Astrocyte of the spinal cord (primary cell): ENCODE results near the gene VWA8.

Source experiments
- DNase-seq: peaks from one replicate; pipeline ENCODE4 v3.0.0; 2011; ENCODE audit warnings: low read depth, low spot score
- H3K4me3 ChIP-seq: 2 replicates; pipeline ENCODE4 v1.5.1; 2011; ENCODE audit warnings: low read depth, mild to moderate bottlenecking, low read length, moderate library complexity
- in situ Hi-C: cut with HindIII; loops from 2 replicates; pipeline ENCODE4 v1.10.0; 2017; ENCODE audit warnings: low sequenced_read_pairs
- TF ChIP-seq, protein P1 (sequence below): IDR thresholded peaks from 2 replicates; pipeline ENCODE4 v1.5.1; 2012; ENCODE audit warnings: low read depth, mild to moderate bottlenecking, low read length, inconsistent platforms

Gene VWA8

DNA sequence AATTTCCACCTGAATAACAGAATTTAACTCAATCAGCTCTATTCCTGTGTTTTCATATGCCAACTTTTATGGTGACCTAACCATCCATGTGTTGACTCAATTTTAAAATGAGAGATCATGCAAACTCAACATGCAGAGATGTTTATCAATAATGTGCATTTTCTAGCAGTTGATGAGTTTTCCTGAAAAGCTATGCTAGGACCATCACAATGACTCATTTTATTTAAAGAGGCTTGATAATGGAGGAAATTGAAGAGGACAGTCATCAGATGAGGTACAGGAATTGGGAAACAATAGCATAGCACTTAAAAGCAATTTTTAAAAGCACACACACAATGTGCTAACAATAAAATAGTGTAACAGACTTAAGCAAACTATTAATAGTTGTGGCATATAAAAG lies 127.1 kb downstream of the VWA8 start:
- in situ Hi-C loops = no loop called here
- H3K4me3 ChIP-seq = no peak overlapping the region
- no peak for DNase-seq
- TF ChIP-seq, protein P1, sequence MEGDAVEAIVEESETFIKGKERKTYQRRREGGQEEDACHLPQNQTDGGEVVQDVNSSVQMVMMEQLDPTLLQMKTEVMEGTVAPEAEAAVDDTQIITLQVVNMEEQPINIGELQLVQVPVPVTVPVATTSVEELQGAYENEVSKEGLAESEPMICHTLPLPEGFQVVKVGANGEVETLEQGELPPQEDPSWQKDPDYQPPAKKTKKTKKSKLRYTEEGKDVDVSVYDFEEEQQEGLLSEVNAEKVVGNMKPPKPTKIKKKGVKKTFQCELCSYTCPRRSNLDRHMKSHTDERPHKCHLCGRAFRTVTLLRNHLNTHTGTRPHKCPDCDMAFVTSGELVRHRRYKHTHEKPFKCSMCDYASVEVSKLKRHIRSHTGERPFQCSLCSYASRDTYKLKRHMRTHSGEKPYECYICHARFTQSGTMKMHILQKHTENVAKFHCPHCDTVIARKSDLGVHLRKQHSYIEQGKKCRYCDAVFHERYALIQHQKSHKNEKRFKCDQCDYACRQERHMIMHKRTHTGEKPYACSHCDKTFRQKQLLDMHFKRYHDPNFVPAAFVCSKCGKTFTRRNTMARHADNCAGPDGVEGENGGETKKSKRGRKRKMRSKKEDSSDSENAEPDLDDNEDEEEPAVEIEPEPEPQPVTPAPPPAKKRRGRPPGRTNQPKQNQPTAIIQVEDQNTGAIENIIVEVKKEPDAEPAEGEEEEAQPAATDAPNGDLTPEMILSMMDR = no peak

DNA sequence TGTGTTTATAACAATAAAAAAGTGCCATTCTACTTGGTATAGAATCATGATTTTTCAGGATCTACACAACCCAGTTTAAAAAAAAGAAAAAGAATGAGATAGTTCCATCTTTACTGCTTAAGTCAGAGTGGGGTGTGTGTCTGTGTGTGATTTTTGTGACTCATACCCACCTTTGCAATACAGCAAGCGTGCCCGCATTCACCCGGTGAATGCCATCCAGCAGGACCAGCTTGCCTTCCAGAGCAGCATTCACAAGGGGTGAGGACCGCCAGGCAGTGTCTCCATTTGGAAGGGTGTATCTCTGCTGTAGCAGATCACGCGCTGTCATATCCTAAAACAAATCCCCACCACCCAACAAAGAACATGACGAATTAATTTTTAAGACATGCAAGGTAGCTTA lies 127.7 kb downstream of the VWA8 start:
- in situ Hi-C loops = no loop called here
- TF ChIP-seq, protein P1 = no peak
- DNase-seq = no peak
- no peak overlapping the region for H3K4me3 ChIP-seq

DNA sequence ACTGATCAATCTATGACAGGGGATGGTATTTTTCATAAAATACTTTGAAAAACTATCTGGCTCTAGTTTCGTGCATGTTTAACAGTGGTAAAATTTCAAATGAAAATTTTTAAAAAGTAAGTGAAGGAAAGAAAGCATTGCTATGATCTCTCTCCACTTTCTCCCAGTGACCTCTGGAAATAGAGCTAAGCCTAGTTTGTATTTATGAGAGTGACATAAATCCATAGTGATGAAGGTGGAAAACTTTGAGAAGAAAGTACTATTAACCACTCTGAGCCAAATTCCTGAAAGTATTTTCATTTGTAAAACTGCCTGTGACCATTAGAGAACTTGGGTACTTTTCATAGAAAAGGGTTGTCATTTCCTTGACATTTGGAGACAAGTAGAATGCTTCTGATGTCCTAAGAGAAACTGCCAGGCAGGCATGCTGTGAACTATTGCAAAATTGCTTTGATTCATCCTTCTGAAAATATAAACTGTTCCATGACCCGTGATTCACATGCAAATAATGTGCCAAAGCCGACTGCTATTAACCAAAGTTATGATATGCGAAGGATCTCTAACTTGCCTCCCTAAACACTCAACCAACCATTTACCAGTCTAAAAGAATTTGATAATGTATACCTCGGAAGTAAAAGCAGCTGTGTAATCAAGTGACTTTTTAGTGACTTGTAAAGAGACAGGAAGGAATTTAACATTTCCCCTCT lies 133.2 kb downstream of the VWA8 start:
- DNase-seq = peak; percentile 96
- in situ Hi-C loops = no loop called here
- TF ChIP-seq, protein P1 = no peak
- H3K4me3 ChIP-seq = no peak overlapping the region

DNA sequence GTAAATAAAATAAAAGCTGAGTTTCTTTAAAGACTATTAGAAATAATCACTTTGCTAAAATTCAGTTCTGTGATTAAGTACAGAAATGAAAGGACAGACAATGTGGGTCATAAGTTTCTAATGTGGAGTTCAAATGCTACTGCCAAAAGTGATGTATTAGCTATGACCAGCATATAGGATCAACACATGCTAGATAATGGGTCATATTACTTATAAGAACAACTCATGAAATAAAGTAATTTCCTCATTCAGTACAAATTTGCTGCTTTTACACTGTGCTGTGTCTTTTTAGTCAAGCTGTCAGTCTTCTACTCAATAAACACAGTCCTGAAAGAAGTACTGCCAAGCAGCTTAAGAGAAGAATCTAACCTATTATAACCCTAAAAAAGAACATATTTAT lies 135.2 kb downstream of the VWA8 start:
- TF ChIP-seq, protein P1 = no peak
- in situ Hi-C loops = no loop called here
- peak; percentile 36 for DNase-seq
- no peak overlapping the region for H3K4me3 ChIP-seq

DNA sequence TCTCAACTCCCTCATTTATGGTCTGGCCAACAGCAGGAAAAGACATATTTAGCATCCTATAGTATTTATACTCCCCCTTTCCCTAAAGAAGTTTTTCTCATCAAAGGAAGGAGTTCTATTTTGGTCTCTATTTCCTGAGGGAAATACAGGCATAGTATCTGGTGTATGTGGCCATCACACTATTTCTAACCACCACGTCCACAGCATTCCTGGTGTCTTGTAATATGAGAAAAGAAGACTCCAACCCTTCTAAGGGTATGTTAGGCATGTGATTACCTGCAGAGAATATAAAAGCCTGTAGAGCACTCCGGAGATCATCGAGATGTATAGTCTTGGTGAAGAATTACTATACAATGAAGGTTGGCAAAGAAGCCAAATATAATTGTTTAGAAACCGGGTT lies 137.4 kb downstream of the VWA8 start:
- in situ Hi-C loops = no loop called here
- DNase-seq = peak; percentile 18
- TF ChIP-seq, protein P1 = no peak
- no peak overlapping the region for H3K4me3 ChIP-seq

DNA sequence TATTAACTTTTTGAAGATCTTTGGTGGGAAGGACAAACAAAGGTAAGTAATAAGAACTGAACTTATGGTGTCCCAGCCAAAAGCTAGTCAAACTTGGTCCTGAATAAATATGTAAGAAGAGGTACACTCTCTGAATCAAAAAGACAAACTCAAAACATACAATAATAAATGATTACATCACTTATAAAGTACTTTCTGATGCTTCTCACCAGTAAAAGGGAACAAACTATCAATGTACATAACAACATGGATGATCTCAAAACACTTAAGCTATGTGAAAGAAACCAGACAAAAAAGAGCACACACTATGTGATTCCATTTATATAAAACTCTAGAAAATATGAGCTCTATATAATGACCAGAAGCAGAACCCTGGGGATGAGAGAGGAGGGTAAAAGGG lies 138.3 kb downstream of the VWA8 start:
- TF ChIP-seq, protein P1 = no peak

More for the DNA sequence above, 138.3 kb downstream of the VWA8 start:
- in situ Hi-C loops = no loop called here
- H3K4me3 ChIP-seq = no peak overlapping the region
- DNase-seq = no peak
